ENCODE measurements around the gene CERS2. TPM values are rescaled to one million over a fixed set of nuclear protein-coding genes. Genes with fewer than 3 reads are reported as not detected.

The CERS2 gene
- total and polyA plus RNA-seq, 2 of the 8 experiments (the other 6 are each of a cell fraction or from before 2014, with no cell fraction given): 216 to 237 TPM

DNA sequence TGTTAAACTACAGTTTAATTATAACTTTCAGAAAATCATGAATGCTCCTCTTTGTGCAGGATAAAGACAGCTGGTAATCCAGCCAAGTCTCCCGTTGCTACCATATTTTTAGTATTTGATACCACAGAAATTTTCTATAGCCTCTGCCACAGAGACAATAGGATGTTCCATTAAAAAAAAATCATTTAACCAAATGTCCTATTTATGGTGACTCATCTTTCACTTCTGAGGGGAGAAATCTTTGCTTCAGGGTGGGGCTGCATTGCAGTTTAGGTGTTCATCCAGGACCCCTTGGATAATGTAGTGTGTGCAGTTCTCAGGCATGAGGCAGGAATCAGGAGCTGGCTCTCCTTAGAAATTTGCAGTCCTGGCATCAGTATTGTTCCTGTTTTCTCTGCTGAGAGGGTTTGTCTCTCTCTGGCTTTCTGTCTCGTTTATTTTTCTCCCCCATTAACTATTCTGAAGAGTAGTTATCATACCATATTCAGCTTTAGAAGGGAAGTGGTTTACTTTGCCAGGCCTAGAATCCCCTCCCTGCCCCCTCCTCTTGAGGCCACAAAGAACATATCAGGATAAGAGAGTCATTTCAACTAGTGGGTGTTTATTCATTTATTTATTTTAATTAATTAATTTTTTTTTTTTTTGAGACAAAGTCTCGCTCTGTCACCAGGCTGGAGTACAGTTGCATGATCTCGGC is 36.7 kb upstream of the CERS2 start (continued):
- TF ChIP-seq BCL11A (IDR thresholded peaks at IDR 0.05; ENCODE audit: low read depth in 2 of 2, low read length in 2 of 2) (no peak), YY1 (IDR thresholded peaks at IDR 0.05; ENCODE audit: low read depth, low read length) (no peak), NRF1 (IDR thresholded peaks at IDR 0.05; ENCODE audit: low read depth, low read length) (no peak), TAF1 (IDR thresholded peaks at IDR 0.05; ENCODE audit: low read depth, low read length) (no peak), ASH2L (IDR thresholded peaks at IDR 0.05; ENCODE audit: low read length) (no peak), MAFK (IDR thresholded peaks at IDR 0.05; ENCODE audit: low read depth, low read length) (no peak), ZNF274 (IDR thresholded peaks at IDR 0.05; ENCODE audit: borderline replicate concordance, extremely low read depth, low read length) (no peak)
- TF ChIP-seq, protein P1, sequence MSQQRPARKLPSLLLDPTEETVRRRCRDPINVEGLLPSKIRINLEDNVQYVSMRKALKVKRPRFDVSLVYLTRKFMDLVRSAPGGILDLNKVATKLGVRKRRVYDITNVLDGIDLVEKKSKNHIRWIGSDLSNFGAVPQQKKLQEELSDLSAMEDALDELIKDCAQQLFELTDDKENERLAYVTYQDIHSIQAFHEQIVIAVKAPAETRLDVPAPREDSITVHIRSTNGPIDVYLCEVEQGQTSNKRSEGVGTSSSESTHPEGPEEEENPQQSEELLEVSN (IDR thresholded peaks at IDR 0.05): no peak

All from H1 (cell line).